MM.1S (cell line): ENCODE data around the gene CACNA1I.

Experiments
- DNase-seq: peaks from one replicate; pipeline ENCODE4 v3.0.0-alpha.2; 2015
- H2AFZ ChIP-seq: fragments of 300-600 bp; sonication (generic); 2 replicates; pipeline ENCODE4 v1.6.0; 2016; ENCODE audit warnings: antibody characterized with exemption, low read length
- H3F3A ChIP-seq: fragments of 300-600 bp; sonication (generic); 2 replicates; pipeline ENCODE4 v1.6.1; 2016; ENCODE audit warnings: mild to moderate bottlenecking, antibody characterized with exemption, low read length, moderate library complexity, mixed read lengths; ENCODE audit not compliant: insufficient read depth
- H3K27ac ChIP-seq: fragments of 300-600 bp; sonication (generic); 2 replicates; pipeline ENCODE4 v1.5.1; 2016; ENCODE audit warnings: mild to moderate bottlenecking, low read length
- H3K27me3 ChIP-seq: fragments of 300-600 bp; sonication (generic); replicated peaks from 2 replicates; pipeline ENCODE4 v1.6.0; 2016; ENCODE audit warnings: low read length; ENCODE audit not compliant: insufficient read depth
- H3K36me3 ChIP-seq: fragments of 300-600 bp; sonication (generic); replicated peaks from 2 replicates; pipeline ENCODE4 v1.6.1; 2016; ENCODE audit warnings: mild to moderate bottlenecking, low read length, mixed read lengths; ENCODE audit not compliant: insufficient read depth
- H3K4me1 ChIP-seq: fragments of 300-600 bp; sonication (generic); 2 replicates; pipeline ENCODE4 v1.6.1; 2016; ENCODE audit warnings: low read length, mixed read lengths
- H3K4me2 ChIP-seq: fragments of 300-600 bp; sonication (generic); 2 replicates; pipeline ENCODE4 v1.6.0; 2016; ENCODE audit warnings: low read depth, low read length
- H3K4me3 ChIP-seq: fragments of 300-600 bp; sonication (generic); 2 replicates; pipeline ENCODE4 v1.5.1; 2016; ENCODE audit warnings: low read length, mixed read lengths
- H3K79me2 ChIP-seq: fragments of 300-600 bp; sonication (generic); 2 replicates; pipeline ENCODE4 v1.6.1; 2016; ENCODE audit warnings: mixed run types, low read length, mixed read lengths
- H3K9ac ChIP-seq: fragments of 300-600 bp; sonication (generic); 2 replicates; pipeline ENCODE4 v1.6.1; 2016; ENCODE audit warnings: low read length, mixed read lengths
- H3K9me2 ChIP-seq: fragments of 300-600 bp; sonication (generic); replicated peaks from 2 replicates; pipeline ENCODE4 v1.6.1; 2016; ENCODE audit warnings: mild to moderate bottlenecking, low read length, mixed read lengths; ENCODE audit not compliant: insufficient read depth
- H3K9me3 ChIP-seq: fragments of 300-600 bp; sonication (generic); replicated peaks from 2 replicates; pipeline ENCODE4 v1.6.1; 2016; ENCODE audit warnings: mild to moderate bottlenecking, low read length, mixed read lengths; ENCODE audit not compliant: insufficient read depth
- H4K20me1 ChIP-seq: fragments of 300-600 bp; sonication (generic); 2 replicates; pipeline ENCODE4 v1.6.1; 2016; ENCODE audit warnings: mild to moderate bottlenecking, low read length, moderate library complexity, mixed read lengths; ENCODE audit not compliant: insufficient read depth
- EZH2 ChIP-seq: fragments of 300-600 bp; sonication (generic); optimal IDR thresholded peaks from 2 replicates; pipeline ENCODE3; 2017; ENCODE audit warnings: low read depth, mild to moderate bottlenecking, antibody characterized with exemption, low read length, mixed read lengths
- EZH2phosphoT487 ChIP-seq: fragments of 300-600 bp; sonication (generic); IDR thresholded peaks from 2 replicates; pipeline ENCODE4 v1.6.1; 2018; ENCODE audit warnings: antibody characterized with exemption, low read length
- TF ChIP-seq, protein P1 (sequence below): fragments of 300-600 bp; sonication (generic); IDR thresholded peaks from 2 replicates; pipeline ENCODE4 v1.5.1; 2016; ENCODE audit warnings: antibody characterized with exemption, low read length, mixed read lengths

Gene CACNA1I

GRCh38 chr22:39693943-39694500 is 123.5 kb downstream of the CACNA1I start:
- no peak for DNase-seq
- Histone ChIP-seq H3K4me1 (no peaks in the 10 kb centered on the region), H3K27ac (no peak overlapping the region), H4K20me1 (no peaks in the 10 kb centered on the region), H3K9me3 (no peaks in the 10 kb centered on the region), H3F3A (no peaks in the 10 kb centered on the region), H3K4me2 (no peak overlapping the region), H2AFZ (no peak overlapping the region), H3K79me2 (no peaks in the 10 kb centered on the region), H3K27me3 (peaks cover 88% of the 10 kb centered on the region), H3K9ac (no peak overlapping the region), H3K4me3 (no peak overlapping the region), H3K9me2 (no peaks in the 10 kb centered on the region), H3K36me3 (no peaks in the 10 kb centered on the region)
- TF ChIP-seq EZH2phosphoT487 (no peak), EZH2 (no peak)
- TF ChIP-seq, protein P1, sequence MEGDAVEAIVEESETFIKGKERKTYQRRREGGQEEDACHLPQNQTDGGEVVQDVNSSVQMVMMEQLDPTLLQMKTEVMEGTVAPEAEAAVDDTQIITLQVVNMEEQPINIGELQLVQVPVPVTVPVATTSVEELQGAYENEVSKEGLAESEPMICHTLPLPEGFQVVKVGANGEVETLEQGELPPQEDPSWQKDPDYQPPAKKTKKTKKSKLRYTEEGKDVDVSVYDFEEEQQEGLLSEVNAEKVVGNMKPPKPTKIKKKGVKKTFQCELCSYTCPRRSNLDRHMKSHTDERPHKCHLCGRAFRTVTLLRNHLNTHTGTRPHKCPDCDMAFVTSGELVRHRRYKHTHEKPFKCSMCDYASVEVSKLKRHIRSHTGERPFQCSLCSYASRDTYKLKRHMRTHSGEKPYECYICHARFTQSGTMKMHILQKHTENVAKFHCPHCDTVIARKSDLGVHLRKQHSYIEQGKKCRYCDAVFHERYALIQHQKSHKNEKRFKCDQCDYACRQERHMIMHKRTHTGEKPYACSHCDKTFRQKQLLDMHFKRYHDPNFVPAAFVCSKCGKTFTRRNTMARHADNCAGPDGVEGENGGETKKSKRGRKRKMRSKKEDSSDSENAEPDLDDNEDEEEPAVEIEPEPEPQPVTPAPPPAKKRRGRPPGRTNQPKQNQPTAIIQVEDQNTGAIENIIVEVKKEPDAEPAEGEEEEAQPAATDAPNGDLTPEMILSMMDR, result no peak

DNA sequence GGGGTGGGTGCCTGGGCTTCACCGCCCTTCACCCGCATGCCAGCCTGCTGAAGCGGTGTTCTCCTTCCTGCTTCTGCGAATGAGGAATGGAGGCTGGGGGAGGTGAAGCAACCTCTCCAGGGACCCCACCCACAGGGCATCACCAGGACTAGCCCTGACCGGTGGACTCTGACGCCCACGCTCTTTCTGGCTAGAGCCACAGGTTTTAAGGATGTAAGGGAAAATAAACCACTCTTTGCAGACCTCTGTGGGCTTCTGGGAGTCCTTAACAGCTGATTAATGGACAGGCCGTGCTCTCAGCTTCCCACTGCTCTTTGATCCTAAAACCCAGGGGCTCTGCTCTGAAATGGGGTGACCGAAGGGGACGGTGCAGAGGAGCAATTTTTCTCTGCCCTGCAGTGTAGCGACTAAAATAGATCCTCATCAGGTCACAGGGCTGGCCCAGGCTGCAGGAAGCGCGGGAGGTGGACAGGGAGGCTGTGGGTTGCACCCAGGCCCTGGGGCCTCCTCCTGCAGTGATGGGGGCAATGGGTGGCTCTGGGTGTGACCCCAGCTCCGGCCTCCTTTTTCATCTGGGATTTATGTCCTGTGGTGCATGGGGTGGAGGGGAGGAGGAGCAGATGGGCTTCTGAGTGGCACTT is 127.4 kb downstream of the CACNA1I start:
- TF ChIP-seq EZH2phosphoT487, result no peak
- no peak for TF ChIP-seq EZH2
- TF ChIP-seq, protein P1, result no peak
- Histone ChIP-seq H3K4me1 (no peaks in the 10 kb centered on the region), H3K4me3 (no peak overlapping the region), H3K9me3 (no peaks in the 10 kb centered on the region), H3F3A (no peaks in the 10 kb centered on the region), H2AFZ (no peak overlapping the region), H3K36me3 (no peaks in the 10 kb centered on the region), H3K79me2 (no peaks in the 10 kb centered on the region), H3K27ac (no peak overlapping the region), H3K9ac (no peak overlapping the region), H3K9me2 (no peaks in the 10 kb centered on the region), H3K4me2 (no peak overlapping the region), H4K20me1 (no peaks in the 10 kb centered on the region), H3K27me3 (peaks cover 91% of the 10 kb centered on the region)
- no peak for DNase-seq

DNA sequence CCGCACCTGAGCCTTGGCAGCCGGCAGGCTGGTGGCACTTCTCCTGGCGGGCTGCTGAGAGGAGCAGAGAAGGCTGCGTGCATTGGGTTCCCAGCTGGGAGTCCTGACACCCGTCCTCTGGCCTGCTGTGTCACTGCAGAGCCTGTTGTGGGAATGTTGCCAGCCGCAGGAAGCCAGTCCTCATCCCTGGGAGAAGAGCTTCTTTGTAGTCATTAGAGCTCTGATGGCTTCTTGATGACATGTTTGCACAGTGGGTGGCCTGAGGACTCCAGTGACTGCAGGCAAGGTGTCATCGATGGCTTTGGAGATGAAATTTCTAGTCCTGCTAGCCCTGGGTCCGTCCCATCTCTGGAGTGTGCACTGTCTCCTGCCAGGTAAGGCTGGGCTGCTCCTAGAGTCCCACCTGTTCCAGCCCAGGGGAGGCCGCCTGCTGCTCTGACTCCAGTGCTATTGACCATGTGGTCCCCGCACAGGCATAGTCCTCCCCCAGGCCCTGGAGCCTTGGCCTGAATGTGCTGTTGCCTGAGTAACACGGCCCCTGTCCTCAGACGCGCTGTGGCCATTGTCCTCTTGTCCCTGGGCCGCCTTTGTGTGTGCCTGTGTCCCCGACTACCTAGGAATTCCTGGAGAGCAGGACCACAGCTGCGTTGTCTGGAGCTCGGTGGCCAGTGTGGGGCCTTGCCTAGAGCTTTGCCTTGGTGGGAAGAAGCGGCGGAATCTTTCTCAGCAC is 129.2 kb downstream of the CACNA1I start:
- no peaks in the 10 kb centered on the region for H3K36me3 ChIP-seq
- no peak overlapping the region for H3K9ac ChIP-seq
- H3K79me2 ChIP-seq, result no peaks in the 10 kb centered on the region
- H3K27me3 ChIP-seq, result peaks cover 85% of the 10 kb centered on the region
- no peaks in the 10 kb centered on the region for H3K4me1 ChIP-seq
- no peak overlapping the region for H3K4me3 ChIP-seq
- no peak overlapping the region for H2AFZ ChIP-seq
- no peaks in the 10 kb centered on the region for H3K9me2 ChIP-seq
- no peak for DNase-seq
- no peak overlapping the region for H3K27ac ChIP-seq
- TF ChIP-seq, protein P1, result no peak
- TF ChIP-seq EZH2phosphoT487, result no peak
- no peak for TF ChIP-seq EZH2
- H3F3A ChIP-seq, result no peaks in the 10 kb centered on the region
- no peaks in the 10 kb centered on the region for H4K20me1 ChIP-seq
- no peaks in the 10 kb centered on the region for H3K9me3 ChIP-seq
- no peak overlapping the region for H3K4me2 ChIP-seq
